Measurements from ENCODE around the gene ZNF862.
A peak's percentile ranks its signal among the peaks of the same experiment; 100 is the strongest.
"Not testable (repeated sequence)": the region's sequence is repeated elsewhere in the genome, so short reads cannot be mapped to it uniquely, and the experiment has no call there.

ZNF862 gene

DNA sequence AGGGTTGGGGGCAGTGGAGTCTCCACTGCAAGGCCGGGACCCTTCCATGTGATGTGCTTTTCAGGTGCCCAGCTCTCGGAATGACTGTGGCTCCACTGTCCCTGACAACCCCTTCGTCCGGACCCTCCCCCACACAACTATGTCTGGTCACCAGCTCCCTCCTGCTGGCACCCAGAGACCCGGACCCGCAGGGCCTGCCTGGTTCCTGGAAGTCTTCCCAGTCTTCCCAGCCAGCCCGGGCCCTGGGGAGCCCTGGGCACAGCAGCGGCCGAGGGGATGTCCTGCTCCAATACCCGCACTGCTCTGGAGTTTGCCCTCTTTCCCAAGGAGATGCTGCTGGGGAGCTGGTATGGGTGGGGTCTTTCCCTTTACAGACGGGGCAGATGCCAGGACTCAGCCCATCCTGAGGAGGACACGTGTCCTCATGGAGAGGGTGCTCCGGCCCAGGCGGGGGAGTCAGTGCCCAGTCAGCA lies 41.1 kb downstream of the ZNF862 start:
- no peak for DNase-seq
- Mint-ChIP-seq H3K36me3 (ENCODE audit: low read depth) (peaks cover 61% of the 10 kb centered on the region), H3K9me3 (no peaks in the 10 kb centered on the region), H3K27me3 (no peaks in the 10 kb centered on the region), H3K27ac (no peak overlapping the region), H3K4me1 (ENCODE audit: low read depth) (peaks cover 54% of the 10 kb centered on the region), H3K4me3 (no peak overlapping the region)

DNA sequence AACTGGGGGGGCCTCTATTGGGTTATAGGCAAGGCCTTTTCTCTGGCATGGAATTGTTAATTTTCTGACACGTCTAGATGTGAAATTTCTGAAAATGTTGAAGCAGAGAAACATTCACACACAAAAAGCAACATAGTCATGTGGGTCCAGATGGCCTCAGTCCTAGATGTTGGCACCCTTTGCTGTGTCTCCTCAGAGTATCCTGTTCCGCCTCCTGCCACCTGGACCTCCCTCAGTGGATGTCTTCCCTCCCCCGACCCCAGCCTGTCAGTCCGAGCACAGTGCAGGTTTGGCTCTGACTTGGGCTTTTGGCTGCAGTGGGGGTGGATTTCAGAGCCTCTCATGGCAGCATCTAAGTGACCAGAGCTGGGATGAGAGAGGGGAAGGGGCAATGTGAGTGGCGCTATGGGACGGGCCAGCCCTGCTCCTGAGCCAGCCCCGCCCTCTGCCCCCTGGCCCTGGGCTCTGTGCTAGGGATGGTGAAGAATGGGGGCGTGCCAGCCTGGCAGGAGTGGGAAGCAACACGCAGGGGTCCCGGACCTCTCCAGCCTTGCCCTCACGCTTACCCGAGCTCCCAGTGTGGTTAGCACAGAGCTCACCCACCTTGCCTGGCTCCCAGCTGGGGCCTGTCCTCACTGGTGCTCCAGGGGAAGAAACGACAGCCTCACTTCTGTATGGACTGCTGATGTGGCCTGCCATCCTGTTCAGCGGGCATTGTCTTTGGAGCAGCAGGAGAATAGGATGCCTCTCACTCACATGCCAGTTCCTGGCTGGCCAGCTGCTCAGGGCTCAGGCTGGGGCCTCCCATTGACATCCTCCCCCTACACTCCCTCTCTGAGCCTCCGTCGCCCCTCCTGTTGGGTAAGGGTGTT lies 41.8 kb downstream of the ZNF862 start:
- Mint-ChIP-seq H3K4me1 (ENCODE audit: low read depth) (peaks cover 47% of the 10 kb centered on the region), H3K4me3 (no peak overlapping the region), H3K36me3 (ENCODE audit: low read depth) (peaks cover 61% of the 10 kb centered on the region), H3K27ac (no peak overlapping the region), H3K9me3 (no peaks in the 10 kb centered on the region), H3K27me3 (no peaks in the 10 kb centered on the region)
- no peak for DNase-seq

DNA sequence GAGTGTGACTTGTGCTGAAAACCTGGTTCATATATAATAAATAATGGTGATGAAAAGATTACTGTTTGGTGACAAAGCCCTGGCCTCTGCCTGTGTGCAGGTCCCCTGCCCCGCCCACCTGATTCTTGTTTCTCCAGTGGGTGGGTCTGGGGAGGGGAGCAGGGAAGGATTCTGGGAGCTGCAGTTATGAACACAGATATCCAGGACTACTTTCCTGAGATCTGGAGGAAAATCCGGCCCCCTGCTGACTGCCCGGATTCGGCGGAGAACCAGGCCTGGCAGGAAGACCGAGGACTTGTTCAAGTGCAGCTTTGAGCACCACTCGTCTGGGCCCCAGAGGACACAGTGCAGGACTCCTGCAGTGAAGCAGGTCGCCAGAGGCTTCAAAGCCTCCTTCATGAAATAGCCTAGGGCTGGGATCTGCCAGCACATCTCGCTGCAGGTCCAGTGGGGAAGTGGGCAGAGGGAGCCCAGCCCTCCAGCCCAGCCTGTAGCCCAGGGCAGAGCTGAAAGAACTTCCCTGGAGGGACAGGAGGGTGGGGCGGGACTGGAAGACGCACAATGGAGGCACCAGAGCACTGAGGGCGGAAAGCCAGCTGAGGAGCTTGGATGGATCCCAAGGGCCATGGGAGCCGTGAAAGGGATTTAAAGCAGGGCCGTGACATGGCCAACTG lies 42.6 kb downstream of the ZNF862 start:
- H3K9me3 Mint-ChIP-seq, result no peaks in the 10 kb centered on the region
- H3K27ac Mint-ChIP-seq, result no peak overlapping the region
- no peak overlapping the region for H3K4me3 Mint-ChIP-seq
- peaks cover 40% of the 10 kb centered on the region for H3K4me1 Mint-ChIP-seq (ENCODE audit: low read depth)
- no peaks in the 10 kb centered on the region for H3K27me3 Mint-ChIP-seq
- no peak for DNase-seq
- peaks cover 56% of the 10 kb centered on the region for H3K36me3 Mint-ChIP-seq (ENCODE audit: low read depth)

DNA sequence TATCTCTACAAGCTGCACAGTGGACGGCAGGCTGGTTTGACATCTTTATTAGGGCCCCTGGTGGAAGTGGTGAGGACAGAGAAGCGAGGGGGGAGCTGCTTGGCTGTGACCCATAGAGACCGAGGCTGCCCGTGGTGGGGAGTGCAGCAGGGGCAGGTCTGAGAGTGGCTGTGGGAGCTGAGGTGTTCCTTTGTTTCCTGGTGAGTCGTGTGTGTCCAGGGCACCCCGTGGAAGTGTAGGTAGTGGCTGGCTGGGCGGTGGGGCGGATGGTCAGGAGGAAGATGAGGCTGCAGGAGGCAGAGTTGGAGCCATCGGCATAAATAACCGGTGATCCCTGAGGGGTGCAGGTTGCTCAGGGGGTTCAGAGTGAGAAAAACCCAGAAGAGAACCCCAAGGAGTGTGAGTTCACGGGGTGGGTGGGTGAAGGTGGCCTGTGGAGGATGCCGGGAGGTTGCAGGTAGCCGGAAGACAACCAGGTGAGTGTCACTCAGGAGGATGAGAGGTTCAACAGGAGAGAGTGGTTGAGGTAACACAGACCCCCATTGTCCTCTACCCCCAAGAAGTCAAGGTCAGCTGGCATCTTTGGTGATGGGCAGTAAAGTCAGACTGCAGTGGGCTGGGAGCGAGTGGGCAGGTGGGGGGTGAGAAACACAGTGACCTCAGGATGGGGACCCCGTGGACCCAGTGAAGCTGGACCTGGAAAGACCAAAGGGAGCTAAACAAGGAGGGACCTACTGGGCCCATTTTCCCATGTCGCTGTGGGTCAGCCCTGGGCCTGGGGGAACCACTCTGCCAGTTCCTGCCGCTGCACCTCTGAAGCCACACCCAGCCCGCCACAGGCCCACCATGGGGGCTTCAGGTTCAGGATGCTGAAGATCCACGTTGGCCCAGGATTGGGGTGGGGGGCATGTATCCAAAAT lies 43.4 kb downstream of the ZNF862 start:
- peak overlapping the region; percentile 0 for H3K27ac Mint-ChIP-seq
- no peaks in the 10 kb centered on the region for H3K9me3 Mint-ChIP-seq
- no peak overlapping the region for H3K4me3 Mint-ChIP-seq
- peaks cover 48% of the 10 kb centered on the region for H3K36me3 Mint-ChIP-seq (ENCODE audit: low read depth)
- DNase-seq, result no peak
- H3K27me3 Mint-ChIP-seq, result no peaks in the 10 kb centered on the region
- H3K4me1 Mint-ChIP-seq (ENCODE audit: low read depth), result peaks cover 33% of the 10 kb centered on the region

GRCh38 chr7:149882248-149883047 lies 44.3 kb downstream of the ZNF862 start:
- Mint-ChIP-seq H3K36me3 (ENCODE audit: low read depth) (peaks cover 42% of the 10 kb centered on the region), H3K27ac (peak overlapping the region; percentile 51), H3K4me3 (no peak overlapping the region), H3K27me3 (no peaks in the 10 kb centered on the region), H3K9me3 (no peaks in the 10 kb centered on the region), H3K4me1 (ENCODE audit: low read depth) (peaks cover 26% of the 10 kb centered on the region)
- DNase-seq, result no peak

DNA sequence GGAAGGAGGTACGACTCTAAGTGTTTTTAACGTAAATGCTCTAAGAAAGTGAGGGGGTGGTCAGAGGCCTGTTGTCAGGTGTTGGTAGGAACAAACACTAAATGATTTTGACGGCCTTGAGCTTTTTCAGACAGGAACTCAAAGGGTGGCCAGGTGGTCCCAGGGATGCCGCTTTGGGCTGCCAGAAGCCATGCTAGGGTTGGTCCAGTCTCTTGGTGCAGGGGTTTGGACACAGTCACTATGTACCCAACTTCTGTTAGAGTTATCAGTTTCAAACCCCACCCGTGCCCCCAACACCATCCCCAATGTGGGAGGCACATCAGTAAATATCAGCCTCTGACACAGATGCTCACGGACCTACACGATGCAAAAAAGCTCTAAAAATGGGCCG lies 44.9 kb downstream of the ZNF862 start:
- no peaks in the 10 kb centered on the region for H3K27me3 Mint-ChIP-seq
- no peak for DNase-seq
- H3K9me3 Mint-ChIP-seq, result no peaks in the 10 kb centered on the region
- H3K4me3 Mint-ChIP-seq, result no peak overlapping the region
- peaks cover 36% of the 10 kb centered on the region for H3K36me3 Mint-ChIP-seq (ENCODE audit: low read depth)
- H3K27ac Mint-ChIP-seq, result no peak overlapping the region
- H3K4me1 Mint-ChIP-seq (ENCODE audit: low read depth), result peaks cover 20% of the 10 kb centered on the region

GRCh38 chr7:149883452-149883861 lies 45.3 kb downstream of the ZNF862 start:
- no peaks in the 10 kb centered on the region for H3K27me3 Mint-ChIP-seq
- H3K27ac Mint-ChIP-seq, result no peak overlapping the region
- H3K9me3 Mint-ChIP-seq, result no peaks in the 10 kb centered on the region
- peaks cover 32% of the 10 kb centered on the region for H3K36me3 Mint-ChIP-seq (ENCODE audit: low read depth)
- H3K4me1 Mint-ChIP-seq (ENCODE audit: low read depth), result peaks cover 16% of the 10 kb centered on the region
- no peak overlapping the region for H3K4me3 Mint-ChIP-seq
- DNase-seq, result peak; percentile 61

- DNase-seq, result no peak
- peaks cover 14% of the 10 kb centered on the region for H3K4me1 Mint-ChIP-seq (ENCODE audit: low read depth)
- no peaks in the 10 kb centered on the region for H3K9me3 Mint-ChIP-seq
- no peak overlapping the region for H3K4me3 Mint-ChIP-seq
- H3K27ac Mint-ChIP-seq, result no peak overlapping the region
- peaks cover 26% of the 10 kb centered on the region for H3K36me3 Mint-ChIP-seq (ENCODE audit: low read depth)
- no peaks in the 10 kb centered on the region for H3K27me3 Mint-ChIP-seq
Measured at GRCh38 chr7:149884016-149884415, 45.8 kb downstream of the ZNF862 start.

DNA sequence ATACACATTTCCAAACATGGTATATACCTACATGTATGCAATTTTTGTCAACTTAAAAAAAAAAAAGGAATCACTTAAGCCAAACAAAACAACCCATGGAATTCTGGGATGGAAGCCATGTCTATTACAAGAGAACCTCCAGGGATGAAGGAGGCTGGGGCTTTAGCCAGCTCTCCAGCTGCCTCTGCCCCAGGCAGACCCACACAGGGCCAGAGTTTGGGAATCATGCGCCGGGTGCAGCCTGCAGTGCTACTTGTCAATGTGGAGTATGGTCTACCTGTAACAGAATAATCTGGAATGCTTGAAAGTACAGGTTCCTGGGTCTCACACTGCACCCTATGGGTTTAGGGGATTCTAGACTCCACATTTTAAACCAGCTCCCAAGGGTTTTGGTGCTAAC lies 46.4 kb downstream of the ZNF862 start:
- Mint-ChIP-seq H3K27me3 (no peaks in the 10 kb centered on the region), H3K4me3 (no peak overlapping the region), H3K4me1 (ENCODE audit: low read depth) (peaks cover 14% of the 10 kb centered on the region), H3K9me3 (no peaks in the 10 kb centered on the region), H3K36me3 (ENCODE audit: low read depth) (peaks cover 22% of the 10 kb centered on the region), H3K27ac (no peak overlapping the region)
- no peak for DNase-seq

DNA sequence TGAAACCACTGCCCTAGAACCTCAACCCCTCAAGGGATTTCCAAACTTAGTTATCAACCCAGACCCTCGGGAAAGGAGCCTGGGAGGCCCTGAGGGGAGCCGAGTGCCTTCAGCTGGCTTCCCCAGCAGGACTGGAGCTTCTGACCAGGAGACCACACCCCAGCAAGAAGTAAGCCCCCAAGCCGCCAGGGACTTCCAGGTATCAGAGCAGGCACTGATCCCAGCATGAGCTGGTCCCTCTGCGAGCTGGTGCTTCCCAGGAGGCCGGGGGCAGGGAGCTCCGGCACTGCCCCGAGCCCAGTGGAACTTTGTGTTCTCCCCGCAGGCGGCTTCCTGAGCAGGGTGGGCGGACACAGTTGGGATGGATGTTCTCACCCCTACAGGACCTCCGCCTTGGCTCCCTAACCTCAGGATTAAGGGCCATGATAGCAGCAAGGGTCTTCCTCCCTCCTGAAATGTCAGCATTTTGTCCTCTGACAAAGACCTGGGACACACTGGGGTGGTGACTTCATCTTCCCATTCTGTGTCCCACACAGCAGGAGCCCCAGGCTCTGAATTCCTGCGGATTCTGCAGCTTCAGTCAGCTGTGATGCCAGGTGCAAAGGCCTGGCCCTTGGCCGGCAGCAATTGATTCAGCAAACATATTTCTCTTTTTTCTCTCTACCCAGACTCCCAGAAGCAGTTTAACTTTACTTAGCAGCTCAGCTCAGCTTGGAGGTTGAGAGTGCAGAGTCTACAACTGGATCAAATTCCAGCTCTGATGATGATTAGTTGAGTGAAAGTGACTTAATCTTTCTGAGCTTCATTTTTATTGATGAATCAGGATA lies 47.2 kb downstream of the ZNF862 start:
- Mint-ChIP-seq H3K4me1 (ENCODE audit: low read depth) (peaks cover 12% of the 10 kb centered on the region), H3K27ac (no peak overlapping the region), H3K9me3 (no peaks in the 10 kb centered on the region), H3K36me3 (ENCODE audit: low read depth) (peaks cover 14% of the 10 kb centered on the region), H3K27me3 (no peaks in the 10 kb centered on the region), H3K4me3 (no peak overlapping the region)
- DNase-seq, result no peak

GRCh38 chr7:149886018-149886415 lies 47.8 kb downstream of the ZNF862 start:
- no peak overlapping the region for H3K27ac Mint-ChIP-seq
- no peak for DNase-seq
- H3K27me3 Mint-ChIP-seq, result no peaks in the 10 kb centered on the region
- H3K9me3 Mint-ChIP-seq, result no peaks in the 10 kb centered on the region
- H3K4me3 Mint-ChIP-seq, result no peak overlapping the region
- peaks cover 8% of the 10 kb centered on the region for H3K36me3 Mint-ChIP-seq (ENCODE audit: low read depth)
- H3K4me1 Mint-ChIP-seq (ENCODE audit: low read depth), result peaks cover 12% of the 10 kb centered on the region

DNA sequence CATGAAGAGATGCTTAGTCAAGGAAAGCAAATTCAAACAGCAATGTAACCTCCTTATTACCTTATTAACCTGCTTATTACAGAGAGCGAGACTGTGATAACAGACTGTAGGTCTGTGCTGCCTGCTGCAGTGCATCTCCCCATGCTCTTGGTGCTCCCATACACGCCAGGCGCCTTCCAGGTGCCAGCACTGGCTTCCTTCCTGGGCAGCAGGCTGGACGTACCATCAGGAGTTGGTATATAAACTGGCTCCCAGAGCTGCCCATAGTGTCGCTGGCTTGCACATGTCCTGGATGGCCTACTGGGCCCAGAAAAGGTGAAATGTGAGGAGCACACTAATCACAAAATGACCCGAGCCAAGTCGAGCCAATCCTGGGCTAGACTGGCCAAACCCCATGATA lies 49.1 kb downstream of the ZNF862 start:
- no peak overlapping the region for H3K4me3 Mint-ChIP-seq
- H3K9me3 Mint-ChIP-seq, result no peaks in the 10 kb centered on the region
- no peaks in the 10 kb centered on the region for H3K27me3 Mint-ChIP-seq
- DNase-seq, result no peak
- H3K27ac Mint-ChIP-seq, result no peak overlapping the region
- peaks cover 12% of the 10 kb centered on the region for H3K4me1 Mint-ChIP-seq (ENCODE audit: low read depth)
- peaks cover 2% of the 10 kb centered on the region for H3K36me3 Mint-ChIP-seq (ENCODE audit: low read depth)

GRCh38 chr7:149890715-149891114 lies 52.5 kb downstream of the ZNF862 start:
- H3K4me3 Mint-ChIP-seq; H3K9me3 Mint-ChIP-seq; H3K4me1 Mint-ChIP-seq (ENCODE audit: low read depth); H3K36me3 Mint-ChIP-seq (ENCODE audit: low read depth); H3K27me3 Mint-ChIP-seq; DNase-seq; H3K27ac Mint-ChIP-seq: not testable (repeated sequence)
